Sigmoid colon (tissue), 3 donors: ENCODE measurements around the gene RIMKLB.

ENCODE experiments used
- POLR2A ChIP-seq, 2 donors: fragments of 450-650 bp; IDR thresholded peaks; one replicate each; pipeline ENCODE4 v1.6.1; 2016; ENCODE audit warnings: antibody characterized with exemption in 2 of 2, mild to moderate bottlenecking in 2 of 2, moderate library complexity in 2 of 2
- TF ChIP-seq, protein P1 (sequence below), 4 experiments: fragments of 450-650 bp in 3 of 4; fragments of 200-600 bp in 1 of 4; IDR thresholded peaks; one replicate each; pipeline ENCODE4 v1.5.1; 2016 to 2019; ENCODE audit warnings: antibody characterized with exemption in 4 of 4, mild to moderate bottlenecking in 3 of 4, moderate library complexity in 2 of 4

GRCh38 chr12:8742501-8742900 is 44.7 kb downstream of the RIMKLB start:
- TF ChIP-seq, protein P1, sequence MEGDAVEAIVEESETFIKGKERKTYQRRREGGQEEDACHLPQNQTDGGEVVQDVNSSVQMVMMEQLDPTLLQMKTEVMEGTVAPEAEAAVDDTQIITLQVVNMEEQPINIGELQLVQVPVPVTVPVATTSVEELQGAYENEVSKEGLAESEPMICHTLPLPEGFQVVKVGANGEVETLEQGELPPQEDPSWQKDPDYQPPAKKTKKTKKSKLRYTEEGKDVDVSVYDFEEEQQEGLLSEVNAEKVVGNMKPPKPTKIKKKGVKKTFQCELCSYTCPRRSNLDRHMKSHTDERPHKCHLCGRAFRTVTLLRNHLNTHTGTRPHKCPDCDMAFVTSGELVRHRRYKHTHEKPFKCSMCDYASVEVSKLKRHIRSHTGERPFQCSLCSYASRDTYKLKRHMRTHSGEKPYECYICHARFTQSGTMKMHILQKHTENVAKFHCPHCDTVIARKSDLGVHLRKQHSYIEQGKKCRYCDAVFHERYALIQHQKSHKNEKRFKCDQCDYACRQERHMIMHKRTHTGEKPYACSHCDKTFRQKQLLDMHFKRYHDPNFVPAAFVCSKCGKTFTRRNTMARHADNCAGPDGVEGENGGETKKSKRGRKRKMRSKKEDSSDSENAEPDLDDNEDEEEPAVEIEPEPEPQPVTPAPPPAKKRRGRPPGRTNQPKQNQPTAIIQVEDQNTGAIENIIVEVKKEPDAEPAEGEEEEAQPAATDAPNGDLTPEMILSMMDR (IDR thresholded peaks at IDR 0.05), result no peak
- TF ChIP-seq POLR2A (IDR thresholded peaks at IDR 0.05), result no peak
